ENCODE data around the gene SOX15.

- no peak for TF ChIP-seq CTCF (conservative IDR thresholded peaks at IDR 0.05; ENCODE audit: low read length)
- TF ChIP-seq EZH2phosphoT487 (IDR thresholded peaks at IDR 0.05; ENCODE audit: borderline replicate concordance, low read depth, low read length) = no peak
Measured at GRCh38 chr17:7606280-7606679, 16.4 kb upstream of the SOX15 start.
